HL-60/S4 treated with phorbol 12-myristate 13-acetate at 8.2 ng/mL for 4 days and 3 days (cell line): ENCODE measurements around the gene AGER.

ENCODE experiments used
- in situ Hi-C: fragments of 300-500 bp; cut with MboI; formaldehyde crosslinking; loops from 2 replicates; pipeline ENCODE4 v1.15.0; 2022; ENCODE audit warnings: low sequenced_read_pairs

AGER gene

GRCh38 chr6:32173051-32173727 lies 10.9 kb downstream of the AGER start:
- in situ Hi-C loops = no loop called here

GRCh38 chr6:32171234-32171633 lies 12.8 kb downstream of the AGER start:
- in situ Hi-C loops = no loop called here

GRCh38 chr6:32170294-32170693 lies 13.8 kb downstream of the AGER start:
- in situ Hi-C loops = no loop called here

- in situ Hi-C loops = no loop called here
Observed at GRCh38 chr6:32168807-32169591, 15.1 kb downstream of the AGER start.

- in situ Hi-C loops = no loop called here
Observed at GRCh38 chr6:32168350-32168749, 15.7 kb downstream of the AGER start.

- in situ Hi-C loops = no loop called here
Observed at GRCh38 chr6:32167761-32168262, 16.2 kb downstream of the AGER start.

- in situ Hi-C loops = no loop called here
Observed at GRCh38 chr6:32167154-32167760, 16.8 kb downstream of the AGER start.

- in situ Hi-C loops = no loop called here
Observed at GRCh38 chr6:32166411-32167061, 17.5 kb downstream of the AGER start.

- in situ Hi-C loops = no loop called here
Observed at GRCh38 chr6:32164295-32164694, 19.8 kb downstream of the AGER start, which contains the start of gene EGFL8. Gene EGFL8 (plus strand): TSS chr6:32164595. CDS start chr6:32166166, 1,571 bp downstream.

- in situ Hi-C loops = no loop called here
Observed at GRCh38 chr6:32163559-32164258, 20.3 kb downstream of the AGER start.

- in situ Hi-C loops = no loop called here
Observed at GRCh38 chr6:32158052-32158451, 26.0 kb downstream of the AGER start.

- in situ Hi-C loops = no loop called here
Observed at GRCh38 chr6:32156891-32157290, 27.2 kb downstream of the AGER start.

- in situ Hi-C loops = no loop called here
Observed at GRCh38 chr6:32154514-32155161, 29.4 kb downstream of the AGER start.

- in situ Hi-C loops = no loop called here
Observed at GRCh38 chr6:32153564-32154513, 30.2 kb downstream of the AGER start, which contains the start of gene PPT2. Gene PPT2 (plus strand): TSS chr6:32154141. CDS start chr6:32154595, 454 bp downstream.

GRCh38 chr6:32152769-32153563 lies 31.1 kb downstream of the AGER start:
- in situ Hi-C loops = no loop called here

- in situ Hi-C loops = no loop called here
Observed at GRCh38 chr6:32151863-32152768, 31.9 kb downstream of the AGER start, which contains the start of gene PRRT1. Gene PRRT1 (minus strand): TSS chr6:32151939. CDS start chr6:32151827, 112 bp downstream.
